Naive thymus-derived CD4-positive, alpha-beta T cell (primary cell): ENCODE measurements around the gene CCK. TPM values are rescaled to one million over a fixed set of nuclear protein-coding genes. Genes with fewer than 3 reads are reported as not detected.
"Not testable (repeated sequence)": the region's sequence is repeated elsewhere in the genome, so short reads cannot be mapped to it uniquely, and the experiment has no call there.

ENCODE experiments used
- ATAC-seq: fragments of 150-1000 bp; cut with Tn5 transposase; 2 replicates; pipeline ENCODE4 v1.10.0; 2021; ENCODE audit warnings: mild to moderate bottlenecking, moderate library complexity
- CTCF ChIA-PET: fragments of 350-600 bp; sonication (Branson Sonifier 250); formaldehyde crosslinking; loops from one replicate; lab custom pipeline; 2021; ENCODE audit warnings: antibody characterized with exemption; lab: Charles Lee
- POLR2A ChIA-PET: fragments of 350-600 bp; sonication (Branson Sonifier 250); formaldehyde crosslinking; loops from one replicate; lab custom pipeline; 2021; ENCODE audit warnings: antibody characterized with exemption, inconsistent platforms; lab: Charles Lee
- DNase-seq, 9 donors: peaks; one replicate each; pipeline versions ENCODE4 v3.0.0 to v3.0.0-alpha.2; 2020 to 2022; ENCODE audit warnings: mixed read lengths in 1 of 9
- H3K27ac ChIP-seq: one replicate; pipeline ENCODE4 v1.7.0; 2013; ENCODE audit warnings: mild to moderate bottlenecking, low read depth, low read length, moderate library complexity
- H3K27me3 ChIP-seq, 2 donors: one replicate each; pipeline ENCODE4 v1.7.0; 2013; ENCODE audit warnings: low read length in 2 of 2, mild to moderate bottlenecking in 2 of 2, moderate library complexity in 2 of 2; ENCODE audit not compliant: control insufficient read depth in 2 of 2, insufficient read depth in 2 of 2
- H3K36me3 ChIP-seq, 3 experiments: 1 replicate in 2 of 3; 2 replicates in 1 of 3; pipeline ENCODE4 v1.7.0; 2013; ENCODE audit warnings: low read length in 3 of 3, mild to moderate bottlenecking in 3 of 3, moderate library complexity in 1 of 3; ENCODE audit not compliant: insufficient read depth in 3 of 3, control insufficient read depth in 2 of 3
- H3K4me1 ChIP-seq, 2 donors: one replicate each; pipeline ENCODE4 v1.7.0; 2013; ENCODE audit warnings: low read length in 2 of 2, mild to moderate bottlenecking in 2 of 2, moderate library complexity in 1 of 2; ENCODE audit not compliant: control insufficient read depth in 2 of 2, insufficient read depth in 2 of 2
- H3K4me3 ChIP-seq: 2 replicates; pipeline ENCODE4 v1.7.0; 2013; ENCODE audit warnings: mild to moderate bottlenecking, low read length
- H3K9me3 ChIP-seq, 3 experiments: 1 replicate in 2 of 3; 2 replicates in 1 of 3; pipeline ENCODE4 v1.7.0; 2013; ENCODE audit warnings: low read length in 3 of 3; ENCODE audit not compliant: control insufficient read depth in 2 of 3
- H3K27ac Mint-ChIP-seq, 9 donors: one replicate each; pipeline ENCODE4 v1.8.0; 2020 to 2022; ENCODE audit warnings: mixed read lengths in 9 of 9, mild to moderate bottlenecking in 8 of 9, moderate library complexity in 5 of 9, inconsistent platforms in 2 of 9
- H3K27me3 Mint-ChIP-seq, 5 donors: one replicate each; pipeline ENCODE4 v1.8.0; 2021 to 2022; ENCODE audit warnings: mixed read lengths in 5 of 5, mild to moderate bottlenecking in 1 of 5
- H3K36me3 Mint-ChIP-seq, 5 donors: one replicate each; pipeline ENCODE4 v1.8.0; 2020 to 2022; ENCODE audit warnings: mixed read lengths in 5 of 5, mild to moderate bottlenecking in 3 of 5, inconsistent platforms in 1 of 5
- H3K4me1 Mint-ChIP-seq, 7 donors: one replicate each; pipeline ENCODE4 v1.8.0; 2020 to 2022; ENCODE audit warnings: mixed read lengths in 7 of 7, mild to moderate bottlenecking in 3 of 7, inconsistent platforms in 1 of 7
- H3K4me3 Mint-ChIP-seq, 10 donors: one replicate each; pipeline ENCODE4 v1.8.0; 2020 to 2022; ENCODE audit warnings: mild to moderate bottlenecking in 10 of 10, mixed read lengths in 10 of 10, moderate library complexity in 6 of 10, inconsistent platforms in 2 of 10
- H3K9me3 Mint-ChIP-seq, 11 donors: one replicate each; pipeline ENCODE4 v1.8.0; 2020 to 2022; ENCODE audit warnings: mixed read lengths in 11 of 11, mild to moderate bottlenecking in 4 of 11, inconsistent platforms in 1 of 11, moderate library complexity in 1 of 11
- intact Hi-C, 2 donors: fragments of 100-400 bp; cut with micrococcal nuclease; formaldehyde crosslinking; loops; one replicate each; pipeline ENCODE4 v1.15.1; 2023
- polyA plus RNA-seq, 2 donors: library from polyadenylated mRNA; unstranded; fragments of 300-500 nt; fragmentation: Illumina TruSeq; gene quantifications; one replicate each; pipeline ENCODE4 v1.2.3, GENCODE V29; 2021
- total RNA-seq, 6 experiments: library from RNA in 5 of 6; stranded (reverse) in 5 of 6; gene quantifications; 1 replicate in 5 of 6; 2 replicates in 1 of 6; pipeline ENCODE4 v1.2.3 and lab custom pipeline; 2021 to 2026

The CCK gene
- total and polyA plus RNA-seq, 7 experiments from 2014 or later, result not detected

- H3K36me3 ChIP-seq, result no peaks in the 10 kb centered on the region
- H3K27ac Mint-ChIP-seq, result no peak overlapping the region
These were observed 22.4 kb upstream of the CCK start for GRCh38 chr3:42288385-42288784.

GRCh38 chr3:42287423-42287822 is 21.4 kb upstream of the CCK start:
- H3K4me3 ChIP-seq, ATAC-seq, H3K27me3 ChIP-seq, H3K4me1 Mint-ChIP-seq, H3K36me3 ChIP-seq, H3K27ac ChIP-seq, intact Hi-C loops, DNase-seq, H3K27ac Mint-ChIP-seq, H3K4me3 Mint-ChIP-seq, H3K4me1 ChIP-seq, H3K36me3 Mint-ChIP-seq, POLR2A ChIA-PET, H3K9me3 ChIP-seq: not testable (repeated sequence)
- peaks cover 0 to 13% (median 4%) of the 10 kb centered on the region in 11 donors for H3K9me3 Mint-ChIP-seq
- CTCF ChIA-PET, result interaction anchor here (0.8 kb wide), 1 partner anchor 40 kb away, joined by 3 read pairs; no protein-coding TSS in a partner anchor
- peaks cover 0 to 16% (median 3%) of the 10 kb centered on the region in 5 donors for H3K27me3 Mint-ChIP-seq

More at GRCh38 chr3:42288385-42288784, 22.4 kb upstream of the CCK start:
- ATAC-seq (no peak), DNase-seq (no peak)
- Mint-ChIP-seq H3K36me3 (no peaks in the 10 kb centered on the region), H3K4me3 (no peak overlapping the region), H3K27me3 (peaks cover 0 to 19% (median 3%) of the 10 kb centered on the region in 5 donors), H3K4me1 (peaks cover 0 to 8% (median 0%) of the 10 kb centered on the region in 7 donors), H3K9me3 (peaks cover 0 to 10% (median 1%) of the 10 kb centered on the region in 11 donors)
- intact Hi-C loops, result no loop called here
- no peak overlapping the region for H3K4me3 ChIP-seq
- no peaks in the 10 kb centered on the region for H3K27me3 ChIP-seq
- H3K9me3 ChIP-seq, result no peaks in the 10 kb centered on the region
- ChIA-PET CTCF (no interaction called here), POLR2A (no interaction called here)
- no peaks in the 10 kb centered on the region for H3K4me1 ChIP-seq
- no peak overlapping the region for H3K27ac ChIP-seq

- H3K36me3 Mint-ChIP-seq, result peaks cover 0 to 20% (median 2%) of the 10 kb centered on the region in 5 donors
- DNase-seq (no peak), ATAC-seq (no peak)
- H3K4me3 Mint-ChIP-seq, result no peak overlapping the region
- ChIA-PET CTCF (no interaction called here), POLR2A (interaction anchor here (1.0 kb wide), 1 partner anchor 57 kb away, joined by 3 read pairs; no protein-coding TSS in a partner anchor)
- Histone ChIP-seq H3K27ac (no peak overlapping the region), H3K9me3 (peaks cover 0 to 6% (median 0%) of the 10 kb centered on the region in 3 experiments), H3K4me3 (no peak overlapping the region), H3K36me3 (no peaks in the 10 kb centered on the region), H3K27me3 (no peaks in the 10 kb centered on the region), H3K4me1 (no peaks in the 10 kb centered on the region)
- no peaks in the 10 kb centered on the region for H3K4me1 Mint-ChIP-seq
- peaks cover 12 to 33% (median 18%) of the 10 kb centered on the region in 11 donors for H3K9me3 Mint-ChIP-seq
- intact Hi-C loops, result no loop called here
- no peak overlapping the region for H3K27ac Mint-ChIP-seq
- no peaks in the 10 kb centered on the region for H3K27me3 Mint-ChIP-seq
These were observed 11.7 kb upstream of the CCK start for GRCh38 chr3:42277676-42278075.

GRCh38 chr3:42276141-42277132 is 10.5 kb upstream of the CCK start:
- Mint-ChIP-seq H3K27me3 (no peaks in the 10 kb centered on the region), H3K27ac (no peak overlapping the region), H3K4me1 (no peaks in the 10 kb centered on the region), H3K36me3 (peaks cover 0 to 25% (median 2%) of the 10 kb centered on the region in 5 donors), H3K9me3 (peaks cover 15 to 41% (median 25%) of the 10 kb centered on the region in 11 donors), H3K4me3 (no peak overlapping the region)
- CTCF ChIA-PET, result no interaction called here
- POLR2A ChIA-PET, result no interaction called here
- Histone ChIP-seq H3K4me1 (no peaks in the 10 kb centered on the region), H3K4me3 (no peak overlapping the region), H3K27ac (no peak overlapping the region), H3K27me3 (no peaks in the 10 kb centered on the region), H3K9me3 (peaks cover 0 to 6% (median 0%) of the 10 kb centered on the region in 3 experiments), H3K36me3 (no peaks in the 10 kb centered on the region)
- no peak for DNase-seq
- no peak for ATAC-seq
- intact Hi-C loops, result no loop called here

GRCh38 chr3:42275217-42275616 is 9.2 kb upstream of the CCK start:
- Mint-ChIP-seq H3K4me1 (no peaks in the 10 kb centered on the region), H3K27me3 (peaks cover 0 to 9% (median 2%) of the 10 kb centered on the region in 5 donors), H3K9me3 (peaks cover 10 to 41% (median 19%) of the 10 kb centered on the region in 11 donors), H3K36me3 (peaks cover 0 to 22% (median 2%) of the 10 kb centered on the region in 5 donors), H3K27ac (no peak overlapping the region), H3K4me3 (no peak overlapping the region)
- H3K27me3 ChIP-seq, result no peaks in the 10 kb centered on the region
- peaks cover 0 to 4% (median 0%) of the 10 kb centered on the region in 3 experiments for H3K9me3 ChIP-seq
- POLR2A ChIA-PET, result no interaction called here
- no peak overlapping the region for H3K4me3 ChIP-seq
- CTCF ChIA-PET, result no interaction called here
- ATAC-seq (no peak), DNase-seq (no peak)
- no peaks in the 10 kb centered on the region for H3K4me1 ChIP-seq
- intact Hi-C loops, result no loop called here
- no peak overlapping the region for H3K27ac ChIP-seq
- no peaks in the 10 kb centered on the region for H3K36me3 ChIP-seq

- no peaks in the 10 kb centered on the region for H3K4me1 Mint-ChIP-seq
- H3K9me3 ChIP-seq, result no peaks in the 10 kb centered on the region
- no peak overlapping the region for H3K4me3 Mint-ChIP-seq
- no peaks in the 10 kb centered on the region for H3K36me3 ChIP-seq
- H3K27me3 Mint-ChIP-seq, result peaks cover under 1 to 17% (median 8%) of the 10 kb centered on the region in 5 donors
- peaks cover 7 to 36% (median 14%) of the 10 kb centered on the region in 11 donors for H3K9me3 Mint-ChIP-seq
- H3K27me3 ChIP-seq, result no peaks in the 10 kb centered on the region
- intact Hi-C loops, result no loop called here
- no peak overlapping the region for H3K27ac ChIP-seq
- DNase-seq (no peak), ATAC-seq (no peak)
- ChIA-PET POLR2A (no interaction called here), CTCF (no interaction called here)
- no peak overlapping the region for H3K27ac Mint-ChIP-seq
- peaks cover 0 to 14% (median under 1%) of the 10 kb centered on the region in 5 donors for H3K36me3 Mint-ChIP-seq
- H3K4me3 ChIP-seq, result no peak overlapping the region
- no peaks in the 10 kb centered on the region for H3K4me1 ChIP-seq
These were observed 8.3 kb upstream of the CCK start for GRCh38 chr3:42274266-42274665.
